OCI-LY7 (cell line): ENCODE measurements around the gene ART4.

ENCODE experiments used
- CTCF ChIP-seq: fragments of 200-600 bp; sonication (generic); conservative IDR thresholded peaks from 2 replicates; pipeline ENCODE4 v1.5.1; 2014; ENCODE audit warnings: mild to moderate bottlenecking, antibody characterized with exemption, low read length, moderate library complexity, mixed read lengths
- EZH2phosphoT487 ChIP-seq: fragments of 200-600 bp; sonication (generic); IDR thresholded peaks from 2 replicates; pipeline ENCODE4 v1.6.1; 2018; ENCODE audit warnings: low read depth, borderline replicate concordance, mild to moderate bottlenecking, mixed run types, antibody characterized with exemption, low read length, moderate library complexity, mixed read lengths

GRCh38 chr12:14873440-14874185 is 30.3 kb upstream of the ART4 start:
- TF ChIP-seq CTCF (no peak), EZH2phosphoT487 (no peak)
